Measurements from ENCODE around the gene SEC14L1. TPM values are rescaled to one million over a fixed set of nuclear protein-coding genes. Genes with fewer than 3 reads are reported as not detected.

The SEC14L1 gene
- total RNA-seq, 4 donors from 2014 or later = 72.8 to 330 (median 113) TPM

DNA sequence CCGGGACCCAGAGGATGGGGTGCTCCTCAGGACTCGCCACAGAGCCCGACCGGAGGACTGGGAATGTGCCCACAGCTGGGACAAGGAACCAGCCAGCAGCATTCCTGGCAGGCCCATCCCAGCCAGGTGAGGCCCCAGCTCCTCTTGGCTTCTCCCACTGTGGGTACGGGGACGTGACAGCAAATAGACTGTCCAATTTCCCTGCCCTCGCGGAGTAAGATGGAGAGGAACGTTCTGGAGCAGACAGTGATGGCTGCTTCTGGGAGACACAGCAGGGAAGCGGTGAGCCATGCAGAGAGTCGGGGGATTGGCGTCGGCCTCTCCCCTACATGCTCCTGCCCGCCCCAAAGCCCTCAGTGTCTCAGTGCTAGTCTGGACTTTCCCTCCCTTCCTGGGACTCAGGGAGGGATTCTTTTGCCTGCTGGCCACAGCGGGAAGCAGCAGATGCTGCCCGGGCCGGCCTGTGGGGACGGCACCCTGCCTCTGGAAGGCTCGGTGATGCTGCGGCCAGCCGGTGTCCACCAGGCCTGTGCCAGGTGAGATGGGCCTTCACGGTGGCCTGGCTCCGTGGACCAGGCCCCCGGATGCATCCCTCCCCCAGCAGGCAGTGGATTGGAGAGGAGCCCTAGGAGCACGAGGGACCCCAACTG, 89.1 kb downstream of the SEC14L1 start:
- ATAC-seq (ENCODE audit: low FRiP score) (no peak), DNase-seq (ENCODE audit: low spot score) (no peak)
- TF ChIP-seq, protein P1, sequence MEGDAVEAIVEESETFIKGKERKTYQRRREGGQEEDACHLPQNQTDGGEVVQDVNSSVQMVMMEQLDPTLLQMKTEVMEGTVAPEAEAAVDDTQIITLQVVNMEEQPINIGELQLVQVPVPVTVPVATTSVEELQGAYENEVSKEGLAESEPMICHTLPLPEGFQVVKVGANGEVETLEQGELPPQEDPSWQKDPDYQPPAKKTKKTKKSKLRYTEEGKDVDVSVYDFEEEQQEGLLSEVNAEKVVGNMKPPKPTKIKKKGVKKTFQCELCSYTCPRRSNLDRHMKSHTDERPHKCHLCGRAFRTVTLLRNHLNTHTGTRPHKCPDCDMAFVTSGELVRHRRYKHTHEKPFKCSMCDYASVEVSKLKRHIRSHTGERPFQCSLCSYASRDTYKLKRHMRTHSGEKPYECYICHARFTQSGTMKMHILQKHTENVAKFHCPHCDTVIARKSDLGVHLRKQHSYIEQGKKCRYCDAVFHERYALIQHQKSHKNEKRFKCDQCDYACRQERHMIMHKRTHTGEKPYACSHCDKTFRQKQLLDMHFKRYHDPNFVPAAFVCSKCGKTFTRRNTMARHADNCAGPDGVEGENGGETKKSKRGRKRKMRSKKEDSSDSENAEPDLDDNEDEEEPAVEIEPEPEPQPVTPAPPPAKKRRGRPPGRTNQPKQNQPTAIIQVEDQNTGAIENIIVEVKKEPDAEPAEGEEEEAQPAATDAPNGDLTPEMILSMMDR (IDR thresholded peaks at IDR 0.05) = no peak

GRCh38 chr17:77230436-77230830, 89.7 kb downstream of the SEC14L1 start:
- ATAC-seq (ENCODE audit: low FRiP score) (no peak), DNase-seq (ENCODE audit: low spot score) (no peak)
- TF ChIP-seq, protein P1 (IDR thresholded peaks at IDR 0.05) = no peak

GRCh38 chr17:77231076-77231871, 90.5 kb downstream of the SEC14L1 start:
- TF ChIP-seq, protein P1 (IDR thresholded peaks at IDR 0.05) = no peak
- ATAC-seq (ENCODE audit: low FRiP score) = no peak
- no peak for DNase-seq (ENCODE audit: low spot score)

DNA sequence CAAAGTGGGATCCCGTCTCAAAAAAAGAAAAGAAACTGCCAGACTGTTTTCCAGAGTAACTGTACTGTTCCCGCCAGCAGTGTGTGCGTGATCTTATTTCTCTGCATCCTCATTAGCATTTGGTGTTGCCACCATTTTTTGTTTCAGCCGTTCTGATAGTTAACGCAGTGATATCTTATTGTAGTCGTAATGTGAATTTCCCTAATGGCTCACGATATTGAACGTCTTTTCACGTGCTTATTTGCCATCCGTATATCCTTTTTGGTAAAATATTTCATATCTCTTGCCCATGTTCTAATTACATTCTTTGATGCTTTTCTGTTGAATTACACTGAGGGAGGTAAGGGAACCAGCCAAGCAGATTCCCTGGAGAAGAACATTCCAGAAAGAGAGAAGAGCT, 92.4 kb downstream of the SEC14L1 start:
- no peak for DNase-seq (ENCODE audit: low spot score)
- TF ChIP-seq, protein P1 (IDR thresholded peaks at IDR 0.05) = no peak
- ATAC-seq (ENCODE audit: low FRiP score) = no peak

GRCh38 chr17:77233635-77234334, 93.0 kb downstream of the SEC14L1 start:
- DNase-seq (ENCODE audit: low spot score) = peak; percentile 48
- TF ChIP-seq, protein P1 (IDR thresholded peaks at IDR 0.05) = no peak
- ATAC-seq (ENCODE audit: low FRiP score) = peak; percentile 69

DNA sequence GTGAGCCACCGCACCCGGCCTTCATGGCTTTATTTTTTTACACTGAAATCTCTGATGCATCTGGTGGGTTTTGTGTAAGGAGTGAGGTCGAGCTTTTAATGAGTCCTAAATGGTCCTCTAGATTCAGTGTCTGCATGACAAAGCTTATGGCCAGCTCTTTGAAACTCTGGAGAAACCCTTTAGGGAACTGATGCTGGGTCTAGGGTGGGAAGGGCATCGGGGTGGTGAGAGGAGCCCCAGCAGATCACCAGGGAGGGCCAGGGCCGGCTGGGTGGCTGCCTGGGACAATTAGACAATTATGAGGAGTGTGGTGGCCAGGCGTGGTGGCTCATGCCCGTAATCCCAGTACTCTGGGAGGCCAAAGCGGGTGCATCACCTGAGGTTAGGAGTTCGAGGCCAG, 93.9 kb downstream of the SEC14L1 start:
- TF ChIP-seq, protein P1 (IDR thresholded peaks at IDR 0.05) = no peak
- DNase-seq (ENCODE audit: low spot score) = no peak
- ATAC-seq (ENCODE audit: low FRiP score) = no peak

Measured in omental fat pad (tissue), 4 donors.